ENCODE data around the gene ATPAF1.

ATPAF1 gene

GRCh38 chr1:46615735-46616134, 52.4 kb downstream of the ATPAF1 start:
- DNase-seq (ENCODE audit: low spot score): no peak

GRCh38 chr1:46615088-46615487, 53.1 kb downstream of the ATPAF1 start:
- DNase-seq (ENCODE audit: low spot score): no peak

DNA sequence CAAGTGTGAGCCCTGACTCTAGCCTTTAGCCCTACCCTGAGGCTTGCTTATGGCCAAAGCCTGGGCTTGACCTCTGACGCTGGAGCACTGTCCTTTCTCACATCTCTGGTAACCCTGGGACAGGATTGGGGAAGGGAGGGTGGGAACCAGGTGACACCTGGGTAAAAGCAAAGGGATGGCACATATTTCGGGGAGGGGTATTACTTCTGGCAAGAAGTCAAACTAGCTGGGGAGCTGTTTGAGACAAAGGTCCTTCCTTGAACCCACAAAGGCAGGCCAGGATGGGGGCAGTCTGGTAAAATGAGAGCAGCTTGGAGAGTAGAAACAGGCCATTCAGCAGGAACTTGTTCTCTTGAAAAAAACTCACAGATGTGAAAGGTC, 53.6 kb downstream of the ATPAF1 start:
- DNase-seq (ENCODE audit: low spot score): no peak

DNA sequence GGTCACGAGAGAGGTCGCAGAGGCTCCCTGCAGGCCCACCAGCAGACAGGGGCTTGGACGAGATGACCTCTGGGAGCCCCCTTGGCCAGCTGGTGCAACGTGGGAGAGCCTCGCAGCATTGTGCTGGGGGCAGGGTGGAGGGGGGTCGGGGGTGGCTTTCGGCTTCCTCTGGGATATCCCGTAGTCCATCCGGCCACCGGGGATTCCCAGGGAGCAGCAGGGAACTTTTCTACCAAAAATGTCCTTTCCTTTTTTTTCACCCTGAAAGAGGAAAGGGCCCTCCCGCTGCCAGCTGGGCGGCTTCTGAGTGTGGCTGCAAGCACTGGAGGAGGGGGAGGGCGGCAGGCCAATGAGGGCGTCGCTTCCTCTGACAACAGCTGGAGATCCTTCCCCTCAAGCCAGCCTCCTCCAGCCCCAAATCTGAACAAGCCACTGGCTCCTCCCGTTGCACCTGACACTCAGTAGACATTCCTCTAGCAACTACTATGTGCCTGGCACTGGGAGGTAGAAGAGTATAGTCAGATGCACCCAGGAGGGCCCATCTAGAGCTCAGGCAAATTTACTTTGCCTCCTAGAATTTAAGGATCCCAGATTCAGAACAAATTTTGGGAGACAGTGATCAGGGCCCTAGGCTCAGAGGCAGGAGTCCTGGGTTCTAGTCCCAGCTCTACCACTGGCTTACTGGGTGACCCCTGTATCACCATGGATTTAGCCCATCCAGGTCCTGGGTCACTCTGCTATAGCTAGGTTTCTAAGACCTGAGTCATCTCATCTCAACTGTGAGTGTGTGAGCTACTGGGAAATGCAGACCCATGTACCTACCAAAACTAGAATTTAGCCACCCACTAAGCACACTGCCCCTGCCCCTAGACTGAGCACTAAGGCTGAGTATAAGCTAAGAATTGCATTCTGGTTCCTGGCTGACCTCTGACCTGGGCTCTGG, 54.2 kb downstream of the ATPAF1 start:
- DNase-seq (ENCODE audit: low spot score): no peak

- DNase-seq (ENCODE audit: low spot score): no peak
Observed at GRCh38 chr1:46612937-46613660, 55.1 kb downstream of the ATPAF1 start.

DNA sequence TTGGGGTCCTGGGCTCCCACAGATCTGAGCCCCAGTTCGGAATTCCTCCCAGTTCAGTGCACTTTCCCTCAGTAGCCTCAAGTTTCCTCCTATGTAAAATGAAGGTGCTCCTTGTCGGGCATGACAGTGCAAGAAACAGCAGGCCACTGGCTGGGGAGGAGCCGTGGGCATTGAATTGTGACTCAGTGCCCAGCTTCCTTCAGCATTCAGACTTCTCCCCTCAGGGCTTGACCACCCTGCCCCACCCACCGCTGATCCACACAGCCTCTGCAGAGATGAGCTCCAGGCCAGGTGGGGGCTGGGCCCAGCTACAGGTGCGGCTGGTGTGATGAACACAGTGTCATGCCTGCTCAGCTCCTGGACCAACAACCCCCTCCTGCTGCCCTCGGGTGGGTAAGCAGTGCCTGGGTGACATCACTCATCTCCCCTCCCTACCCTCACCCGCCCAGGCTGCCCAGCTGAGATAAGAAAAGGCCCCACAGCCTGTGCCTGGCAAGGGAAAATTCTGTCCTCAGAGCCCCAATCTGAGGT, 56.4 kb downstream of the ATPAF1 start:
- no peak for DNase-seq (ENCODE audit: low spot score)

DNA sequence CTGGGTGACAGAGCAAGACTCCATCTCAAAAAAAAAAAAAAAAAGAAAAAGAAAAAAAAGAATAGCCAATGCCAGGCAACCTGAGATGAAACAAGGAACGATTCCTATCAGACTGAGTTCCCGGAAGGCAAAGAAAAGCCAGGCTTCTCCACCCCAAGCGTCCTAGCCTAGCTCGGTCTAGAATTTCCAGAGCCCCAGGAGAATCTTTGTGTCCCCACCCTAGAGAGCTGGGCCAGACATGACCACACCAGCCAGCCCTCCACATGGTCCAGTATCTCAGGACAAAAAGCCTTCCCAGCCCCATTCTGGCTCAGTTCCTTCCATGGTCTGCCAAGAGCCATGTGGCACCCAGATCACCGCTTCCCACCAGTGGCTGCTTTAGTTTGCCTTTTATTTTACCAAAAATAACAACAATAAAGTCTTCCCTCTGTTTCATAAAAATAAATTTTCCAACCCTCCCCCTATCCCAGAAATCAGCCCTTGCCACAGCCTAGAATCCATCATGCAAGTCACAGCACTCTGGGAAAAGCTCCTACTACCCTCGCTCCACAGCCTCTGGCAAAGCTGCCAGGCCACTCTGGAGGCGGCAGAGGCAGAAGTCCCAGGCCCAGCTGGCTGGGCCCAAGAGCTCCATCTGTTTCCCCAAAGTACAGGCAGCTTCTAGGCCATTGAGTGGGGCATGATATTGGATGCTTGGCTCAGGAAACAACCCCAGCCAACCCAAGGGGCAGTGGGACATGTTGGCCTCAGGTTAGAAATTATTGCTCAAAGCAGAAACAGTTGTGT, 60.6 kb downstream of the ATPAF1 start:
- no peak for DNase-seq (ENCODE audit: low spot score)

- no peak for DNase-seq (ENCODE audit: low spot score)
Observed at GRCh38 chr1:46606255-46606965, 61.8 kb downstream of the ATPAF1 start.

GRCh38 chr1:46605232-46605631, 62.9 kb downstream of the ATPAF1 start:
- no peak for DNase-seq (ENCODE audit: low spot score)

- DNase-seq (ENCODE audit: low spot score): peak; percentile 98
Observed at GRCh38 chr1:46603858-46604549, 64.2 kb downstream of the ATPAF1 start, which contains the start of gene MKNK1. Gene MKNK1, minus strand, starts transcription at chr1:46604268. Its CDS starts 20,941 bp downstream, at chr1:46583327.

- no peak for DNase-seq (ENCODE audit: low spot score)
Observed at GRCh38 chr1:46603481-46603857, 64.7 kb downstream of the ATPAF1 start.

- DNase-seq (ENCODE audit: low spot score): no peak
Observed at GRCh38 chr1:46601257-46602007, 66.7 kb downstream of the ATPAF1 start.

DNA sequence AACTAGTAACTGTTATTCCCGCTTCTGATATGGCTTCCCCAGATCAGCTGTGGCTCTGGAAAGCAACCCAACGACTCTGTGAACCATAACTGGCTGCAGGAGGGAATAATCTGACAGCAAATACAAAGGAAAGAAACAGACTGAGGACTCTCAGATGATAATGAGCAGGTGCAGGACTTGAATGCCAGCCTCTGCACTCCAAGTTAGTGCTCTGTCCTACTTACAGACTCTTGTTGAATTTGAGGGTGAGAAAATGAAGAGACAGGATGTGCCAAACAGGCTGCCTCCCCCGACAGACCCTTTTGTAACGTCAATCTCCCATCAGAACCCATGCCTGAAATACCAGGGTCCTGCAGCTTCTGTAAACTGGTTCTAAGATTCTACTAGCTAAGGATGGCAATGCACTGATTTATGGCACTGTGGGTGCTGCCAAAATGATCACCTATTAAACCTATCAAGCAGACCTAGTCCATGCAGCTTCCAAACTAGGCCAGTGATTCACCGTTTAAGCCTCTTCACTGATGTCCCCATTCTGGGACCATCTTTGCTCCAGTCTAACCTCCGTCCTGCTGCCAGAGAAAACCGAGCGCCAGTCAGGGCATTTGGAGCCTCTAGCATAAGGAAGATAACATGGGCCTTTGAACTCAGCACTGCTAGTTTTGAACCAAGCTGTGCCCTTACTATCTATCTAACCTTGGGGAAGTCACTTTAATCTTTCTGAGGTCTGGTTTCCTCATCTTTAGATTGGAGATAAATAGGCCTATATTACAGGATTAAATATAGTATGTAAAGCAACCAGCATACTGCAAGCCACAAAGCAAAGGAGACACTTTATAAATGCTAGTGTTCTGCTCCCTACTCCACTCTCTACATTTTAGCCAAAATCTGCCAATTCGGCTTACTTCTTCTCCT, 68.8 kb downstream of the ATPAF1 start:
- DNase-seq (ENCODE audit: low spot score): no peak

- DNase-seq (ENCODE audit: low spot score): no peak
Observed at GRCh38 chr1:46596846-46597245, 71.3 kb downstream of the ATPAF1 start.

DNA sequence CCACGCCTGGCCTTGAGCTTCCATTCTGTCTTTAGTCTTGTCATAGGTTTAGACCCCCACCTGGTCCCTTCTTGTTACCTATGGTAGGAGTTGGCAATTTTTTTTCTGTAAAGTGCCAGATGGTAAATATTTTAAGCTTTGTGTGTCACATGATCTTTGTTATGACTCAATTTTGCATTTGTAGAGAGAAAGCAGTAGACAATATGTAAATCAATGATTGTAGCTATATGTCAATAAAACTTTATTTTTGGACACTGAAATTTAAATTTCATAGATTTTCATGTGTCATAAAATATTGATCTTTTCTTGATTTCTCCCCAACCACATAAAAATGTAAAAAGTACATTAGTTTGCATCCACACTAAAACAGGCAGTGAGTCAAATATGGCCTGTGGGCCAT, 72.1 kb downstream of the ATPAF1 start:
- DNase-seq (ENCODE audit: low spot score): no peak

DNA sequence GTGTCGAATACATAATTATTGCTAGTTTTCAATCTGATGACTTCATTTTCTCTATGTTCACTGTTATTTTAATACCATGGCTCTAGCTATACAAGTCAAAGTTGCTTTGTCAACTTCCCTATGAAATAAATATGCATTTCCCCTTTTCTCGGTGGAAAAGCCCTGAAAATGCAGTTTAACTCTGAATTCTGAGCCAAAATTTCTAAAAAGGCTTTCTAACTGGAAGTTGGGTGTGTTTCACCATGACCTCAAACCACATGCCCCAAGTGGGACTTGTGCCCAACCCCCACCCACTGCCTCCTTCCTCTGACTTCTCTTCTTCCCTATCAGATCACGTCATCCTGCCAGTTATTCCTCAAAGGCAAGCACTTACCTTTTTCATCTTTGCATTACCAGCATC, 73.0 kb downstream of the ATPAF1 start:
- no peak for DNase-seq (ENCODE audit: low spot score)

DNA sequence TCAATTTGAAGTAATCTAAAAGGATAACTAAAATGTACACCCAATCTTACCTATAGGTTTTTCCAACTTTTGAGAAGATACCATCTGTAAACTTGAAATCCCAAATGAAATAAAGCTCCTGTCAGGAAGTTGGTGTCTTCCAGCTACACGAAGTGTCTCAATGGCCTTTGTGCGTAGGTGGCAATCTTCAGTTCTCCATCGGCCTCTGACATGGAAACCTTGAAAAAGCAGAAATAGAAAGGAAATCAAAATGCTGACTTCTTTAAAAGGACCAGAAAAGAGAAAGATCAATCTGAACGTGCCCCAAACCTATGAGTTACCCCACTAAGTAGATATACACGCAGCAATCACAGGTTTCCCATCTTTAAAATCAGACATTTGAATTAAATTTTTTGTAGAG, 74.1 kb downstream of the ATPAF1 start:
- DNase-seq (ENCODE audit: low spot score): no peak

DNA sequence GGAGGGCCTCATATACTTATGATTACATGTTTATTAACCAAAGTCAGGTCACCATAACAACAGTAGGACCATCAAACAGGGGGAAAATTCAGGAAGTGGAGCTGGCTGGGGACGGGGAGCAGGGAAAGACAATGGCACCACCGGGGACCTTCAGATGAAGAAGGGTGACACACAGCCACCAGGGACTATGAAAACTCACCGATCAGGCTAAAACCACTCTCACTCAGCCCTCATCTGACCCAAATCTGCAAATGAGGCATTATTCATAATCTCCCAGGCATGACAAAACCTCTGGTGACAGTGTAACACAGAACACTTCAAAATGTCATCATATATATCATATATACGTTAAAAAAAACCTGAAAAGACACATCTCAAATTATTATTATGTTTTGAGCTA, 75.3 kb downstream of the ATPAF1 start:
- no peak for DNase-seq (ENCODE audit: low spot score)

DNA sequence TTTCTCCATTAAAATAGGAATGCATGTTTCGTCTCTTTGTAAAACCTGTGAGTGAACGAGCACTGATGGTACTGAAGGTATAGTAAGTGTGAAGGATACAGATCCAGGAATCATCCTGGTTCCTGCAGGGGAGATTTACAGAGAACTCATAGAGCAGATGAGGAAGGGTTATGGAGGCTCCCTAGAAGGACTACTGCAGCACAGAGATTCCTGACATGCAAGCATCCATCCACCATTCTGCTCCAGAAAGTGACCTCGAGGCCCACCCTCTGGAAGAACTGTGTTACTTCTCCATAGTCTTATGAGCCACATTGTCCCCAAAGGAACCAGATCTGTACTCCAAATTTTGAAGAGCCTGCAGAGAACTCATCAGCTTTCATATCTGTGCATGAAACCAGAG, 78.6 kb downstream of the ATPAF1 start:
- DNase-seq (ENCODE audit: low spot score): no peak

Data from HuH-7.5 (cell line).